ENCODE data around the gene OSBPL10. TPM values are rescaled to one million over a fixed set of nuclear protein-coding genes. Genes with fewer than 3 reads are reported as not detected.

Gene OSBPL10
- total RNA-seq, 1 donor: 29.0 TPM

- no peak for DNase-seq (ENCODE audit: insufficient read length, low spot score, missing footprints)
- no peak for TF ChIP-seq CTCF (IDR thresholded peaks at IDR 0.05; ENCODE audit: extremely low read depth, low read depth, low read length)
- Histone ChIP-seq H3K79me2 (ENCODE audit: insufficient read depth, low read length) (no peaks in the 10 kb centered on the region), H3K9me3 (ENCODE audit: low read depth, low read length) (no peaks in the 10 kb centered on the region), H4K20me1 (ENCODE audit: insufficient read depth, low read length) (no peaks in the 10 kb centered on the region), H3K27ac (ENCODE audit: low read depth, low read length) (no peak overlapping the region), H3K4me2 (ENCODE audit: insufficient read depth, low read length) (no peak overlapping the region), H3K4me3 (ENCODE audit: insufficient read depth, low read length) (no peak overlapping the region), H3K36me3 (ENCODE audit: insufficient read depth, low read length) (no peaks in the 10 kb centered on the region), H2AFZ (ENCODE audit: low read length) (peak overlapping the region; percentile 24), H3K4me1 (ENCODE audit: insufficient read depth, low read length) (peaks cover 13% of the 10 kb centered on the region), H3K27me3 (ENCODE audit: insufficient read depth, low read length) (no peaks in the 10 kb centered on the region)
Observed at GRCh38 chr3:31772758-31773473, 208.1 kb downstream of the OSBPL10 start.

- H3K9me3 ChIP-seq (ENCODE audit: low read depth, low read length): no peaks in the 10 kb centered on the region
- no peaks in the 10 kb centered on the region for H3K79me2 ChIP-seq (ENCODE audit: insufficient read depth, low read length)
- peak overlapping the region; percentile 24 for H2AFZ ChIP-seq (ENCODE audit: low read length)
- H3K4me3 ChIP-seq (ENCODE audit: insufficient read depth, low read length): no peak overlapping the region
- no peak overlapping the region for H3K27ac ChIP-seq (ENCODE audit: low read depth, low read length)
- TF ChIP-seq CTCF (IDR thresholded peaks at IDR 0.05; ENCODE audit: extremely low read depth, low read depth, low read length): no peak
- no peak for DNase-seq (ENCODE audit: insufficient read length, low spot score, missing footprints)
- H3K4me2 ChIP-seq (ENCODE audit: insufficient read depth, low read length): no peak overlapping the region
- no peaks in the 10 kb centered on the region for H3K36me3 ChIP-seq (ENCODE audit: insufficient read depth, low read length)
- H3K4me1 ChIP-seq (ENCODE audit: insufficient read depth, low read length): peaks cover 13% of the 10 kb centered on the region
- H4K20me1 ChIP-seq (ENCODE audit: insufficient read depth, low read length): no peaks in the 10 kb centered on the region
- no peaks in the 10 kb centered on the region for H3K27me3 ChIP-seq (ENCODE audit: insufficient read depth, low read length)
Observed at GRCh38 chr3:31772272-31772671, 208.8 kb downstream of the OSBPL10 start.

- Histone ChIP-seq H3K27ac (ENCODE audit: low read depth, low read length) (no peak overlapping the region), H3K79me2 (ENCODE audit: insufficient read depth, low read length) (no peaks in the 10 kb centered on the region)
- no peak for TF ChIP-seq CTCF (IDR thresholded peaks at IDR 0.05; ENCODE audit: extremely low read depth, low read depth, low read length)
Observed at GRCh38 chr3:31770822-31771326, 210.2 kb downstream of the OSBPL10 start.

GRCh38 chr3:31768479-31769125 is 212.5 kb downstream of the OSBPL10 start:
- no peak overlapping the region for H3K27ac ChIP-seq (ENCODE audit: low read depth, low read length)
- peak overlapping the region; percentile 22 for H3K4me2 ChIP-seq (ENCODE audit: insufficient read depth, low read length)
- H3K4me3 ChIP-seq (ENCODE audit: insufficient read depth, low read length): no peak overlapping the region
- no peaks in the 10 kb centered on the region for H3K9me3 ChIP-seq (ENCODE audit: low read depth, low read length)
- H3K79me2 ChIP-seq (ENCODE audit: insufficient read depth, low read length): no peaks in the 10 kb centered on the region
- no peaks in the 10 kb centered on the region for H3K36me3 ChIP-seq (ENCODE audit: insufficient read depth, low read length)
- H4K20me1 ChIP-seq (ENCODE audit: insufficient read depth, low read length): no peaks in the 10 kb centered on the region
- peaks cover 4% of the 10 kb centered on the region for H3K4me1 ChIP-seq (ENCODE audit: insufficient read depth, low read length)
- no peaks in the 10 kb centered on the region for H3K27me3 ChIP-seq (ENCODE audit: insufficient read depth, low read length)
- DNase-seq (ENCODE audit: insufficient read length, low spot score, missing footprints): peak; percentile 66
- peak overlapping the region; percentile 0 for H2AFZ ChIP-seq (ENCODE audit: low read length)
- peak; percentile 66 for TF ChIP-seq CTCF (IDR thresholded peaks at IDR 0.05; ENCODE audit: extremely low read depth, low read depth, low read length)

More at GRCh38 chr3:31770822-31771326, 210.2 kb downstream of the OSBPL10 start:
- DNase-seq (ENCODE audit: insufficient read length, low spot score, missing footprints): no peak
- no peak overlapping the region for H3K4me3 ChIP-seq (ENCODE audit: insufficient read depth, low read length)
- no peaks in the 10 kb centered on the region for H3K27me3 ChIP-seq (ENCODE audit: insufficient read depth, low read length)
- peaks cover 13% of the 10 kb centered on the region for H3K4me1 ChIP-seq (ENCODE audit: insufficient read depth, low read length)
- no peaks in the 10 kb centered on the region for H3K36me3 ChIP-seq (ENCODE audit: insufficient read depth, low read length)
- H2AFZ ChIP-seq (ENCODE audit: low read length): no peak overlapping the region
- no peaks in the 10 kb centered on the region for H4K20me1 ChIP-seq (ENCODE audit: insufficient read depth, low read length)
- no peaks in the 10 kb centered on the region for H3K9me3 ChIP-seq (ENCODE audit: low read depth, low read length)
- H3K4me2 ChIP-seq (ENCODE audit: insufficient read depth, low read length): no peak overlapping the region
